HepG2 (cell line): ENCODE measurements around the gene SBNO1. TPM values are rescaled to one million over a fixed set of nuclear protein-coding genes. Genes with fewer than 3 reads are reported as not detected.

Source experiments
- ATAC-seq: fragments of 200-7000 bp; cut with Tn5 transposase; 3 replicates; pipeline ENCODE4 v1.9.1; 2020; ENCODE audit warnings: mild to moderate bottlenecking, moderate library complexity
- BruUV-seq: library from RNA; stranded (reverse); fragments of 400-500 nt; replicated peaks from 2 replicates; lab custom pipeline; 2021; lab: Mats Ljungman, UMichigan
- CTCF ChIA-PET: fragments of 300-600 bp; formaldehyde crosslinking; extraction: SDS; loops from one replicate; lab custom pipeline; 2021; ENCODE audit warnings: low total read pairs, inconsistent platforms, low intra/inter-chr PET ratio; lab: Yijun Ruan, JAX
- POLR2A ChIA-PET: fragments of 350-600 bp; sonication (Branson Sonifier 250); formaldehyde crosslinking; loops from one replicate; lab custom pipeline; 2020; ENCODE audit warnings: antibody characterized with exemption, inconsistent platforms; lab: Yijun Ruan, JAX
- DNase-seq: peaks from one replicate; pipeline ENCODE4 v3.0.0-alpha.2; 2015; ENCODE audit warnings: low spot score
- FAIRE-seq: peaks from 3 replicates; lab custom pipeline; 2011; peaks lifted over from hg19 to GRCh38; lab: Jason Lieb, UNC
- H2AFZ ChIP-seq: one replicate; pipeline ENCODE4 v1.6.1; 2011; ENCODE audit warnings: low read length, inconsistent platforms
- H3K27ac ChIP-seq: fragments of 300-600 bp; 3 replicates; pipeline ENCODE4 v1.8.0; 2011; ENCODE audit warnings: mixed run types, mild to moderate bottlenecking, mixed read lengths, low read length, inconsistent platforms; ENCODE audit not compliant: insufficient read depth; ENCODE audit errors: extremely low read length
- H3K27me3 ChIP-seq, 2 experiments: fragments of 200-600 bp in 1 of 2; 2 replicates in 1 of 2; 3 replicates in 1 of 2; pipeline versions ENCODE4 v1.6.0 to v1.8.0; 2011; ENCODE audit warnings: low read length in 2 of 2, mild to moderate bottlenecking in 2 of 2, moderate library complexity in 2 of 2, inconsistent platforms in 1 of 2; ENCODE audit not compliant: insufficient read depth in 2 of 2, control insufficient read depth in 1 of 2
- H3K36me3 ChIP-seq, 2 experiments: fragments of 200-600 bp in 1 of 2; replicated peaks in 1 of 2; 2 replicates in 1 of 2; 3 replicates in 1 of 2; pipeline versions ENCODE4 v1.5.1 to v1.8.0; 2011; ENCODE audit warnings: low read length in 2 of 2, inconsistent platforms in 1 of 2; ENCODE audit not compliant: insufficient read depth in 2 of 2, control insufficient read depth in 1 of 2
- H3K4me1 ChIP-seq: 2 replicates; pipeline ENCODE4 v1.5.1; 2012; ENCODE audit warnings: low read length, inconsistent platforms; ENCODE audit not compliant: insufficient read depth
- H3K4me2 ChIP-seq: 2 replicates; pipeline ENCODE4 v1.6.0; 2011; ENCODE audit warnings: low read depth, low read length, inconsistent platforms
- H3K4me3 ChIP-seq, 3 experiments: fragments of 200-600 bp in 1 of 3; sonication (generic), shearing (Covaris generic) in 1 of 3; replicated peaks in 1 of 3; 2 replicates each; pipeline ENCODE4 v1.5.1; 2011 to 2016; ENCODE audit warnings: low read length in 3 of 3, inconsistent platforms in 2 of 3, low read depth in 2 of 3, mild to moderate bottlenecking in 2 of 3, control low read depth in 1 of 3, mixed read lengths in 1 of 3; ENCODE audit not compliant: insufficient read depth in 1 of 3
- H3K79me2 ChIP-seq: one replicate; pipeline ENCODE4 v1.6.1; 2011; ENCODE audit warnings: low read length, inconsistent platforms; ENCODE audit not compliant: insufficient read depth
- H3K9ac ChIP-seq: 2 replicates; pipeline ENCODE4 v1.6.0; 2011; ENCODE audit warnings: mild to moderate bottlenecking, low read depth, low read length, inconsistent platforms; ENCODE audit not compliant: insufficient read depth
- H3K9me3 ChIP-seq: 2 replicates; pipeline ENCODE4 v1.5.1; 2012; ENCODE audit warnings: mild to moderate bottlenecking, low read length
- H4K20me1 ChIP-seq: 2 replicates; pipeline ENCODE4 v1.6.0; 2011; ENCODE audit warnings: inconsistent platforms, mild to moderate bottlenecking, low read length, moderate library complexity; ENCODE audit not compliant: insufficient read depth
- ATAD3A ChIP-seq: sonication (generic); formaldehyde crosslinking; IDR thresholded peaks from 2 replicates; pipeline ENCODE4 v1.4.0; 2020; ENCODE audit warnings: missing genetic modification reagents
- CCAR2 ChIP-seq: fragments of 200-400 bp; formaldehyde crosslinking; optimal IDR thresholded peaks from 2 replicates; pipeline ENCODE3; 2018; ENCODE audit warnings: low read depth, mild to moderate bottlenecking, low read length, moderate library complexity
- GABPB1 ChIP-seq: IDR thresholded peaks from 2 replicates; pipeline ENCODE4 v1.6.1; 2016; ENCODE audit warnings: mild to moderate bottlenecking, missing genetic modification reagents, moderate library complexity, missing compliant biosample characterization
- MED8 ChIP-seq: sonication (generic); formaldehyde crosslinking; IDR thresholded peaks from 2 replicates; pipeline ENCODE4 v1.8.1; 2023; ENCODE audit warnings: mild to moderate bottlenecking, missing genetic modification reagents; ENCODE audit not compliant: insufficient replicate concordance
- SMYD3 ChIP-seq: sonication (generic); formaldehyde crosslinking; IDR thresholded peaks from 2 replicates; pipeline ENCODE4 v1.8.1; 2023; ENCODE audit warnings: mild to moderate bottlenecking, missing genetic modification reagents
- ZBTB3 ChIP-seq: sonication (generic); formaldehyde crosslinking; IDR thresholded peaks from 2 replicates; pipeline ENCODE4 v1.4.0; 2020; ENCODE audit warnings: low read depth, mild to moderate bottlenecking, moderate library complexity, missing genetic modification reagents, borderline replicate concordance
- ZNF17 ChIP-seq: sonication (generic); formaldehyde crosslinking; IDR thresholded peaks from 2 replicates; pipeline ENCODE4 v1.5.0; 2020; ENCODE audit warnings: mild to moderate bottlenecking, missing genetic modification reagents
- ZNF337 ChIP-seq: sonication (generic); formaldehyde crosslinking; IDR thresholded peaks from 2 replicates; pipeline ENCODE4 v1.5.1; 2020; ENCODE audit warnings: missing genetic modification reagents, low read depth, mild to moderate bottlenecking, borderline replicate concordance
- ZNF609 ChIP-seq: sonication (generic); formaldehyde crosslinking; IDR thresholded peaks from 2 replicates; pipeline ENCODE4 v1.4.0; 2020; ENCODE audit warnings: mild to moderate bottlenecking, missing genetic modification reagents, borderline replicate concordance
- ZSCAN31 ChIP-seq: sonication (generic); formaldehyde crosslinking; IDR thresholded peaks from 2 replicates; pipeline ENCODE4 v1.5.0; 2020; ENCODE audit warnings: low read depth, mild to moderate bottlenecking, missing genetic modification reagents
- WGBS: methylation state at CpG from one replicate; pipeline ENCODE4 v1.1.6; 2017; ENCODE audit warnings: low lambda C conversion rate; 5-methylcytosine and 5-hydroxymethylcytosine counted together
- in situ Hi-C: cut with HindIII; loops from 2 replicates; pipeline ENCODE4 v1.10.0; 2017; ENCODE audit warnings: low pct_unique_long_range_greater_than_20kb; ENCODE audit not compliant: extremely low pct_ligation_motif_present
- intact Hi-C: fragments of 100-400 bp; cut with micrococcal nuclease; formaldehyde crosslinking; loops from one replicate; pipeline ENCODE4 v1.10.0; 2022; ENCODE audit not compliant: unreplicated experiment
- polyA plus RNA-seq, 8 experiments: library from polyadenylated mRNA; depleted of rRNA in 3 of 8; stranded (reverse) in 7 of 8; unstranded in 1 of 8; fragments of >200 nt; fragmentation: Illumina TruSeq in 4 of 8; extraction: Trizol in 4 of 8; gene quantifications; 2 replicates each; pipeline versions ENCODE4 v1.2.1 to v1.2.3, GENCODE V29; 2011 to 2016; ENCODE audit warnings: low read depth in 4 of 8, missing spikeins in 1 of 8, mixed read lengths in 1 of 8; ENCODE audit not compliant: insufficient read depth in 1 of 8
- total RNA-seq, 5 experiments: library from RNA; depleted of rRNA; stranded (reverse); fragments of >200 nt; fragmentation: Illumina TruSeq; extraction: Trizol; gene quantifications; 2 replicates each; pipeline ENCODE4 v1.2.3, GENCODE V29; 2016; ENCODE audit warnings: low read depth in 1 of 5

SBNO1 gene
- total and polyA plus RNA-seq, 2 of the 13 experiments (the other 11 are each of a cell fraction or from before 2014, with no cell fraction given) = 10.9 to 40.2 TPM

- TF ChIP-seq MED8 (CRISPR knock-in tag) = no peak
Observed at GRCh38 chr12:123396543-123396942, 31.9 kb upstream of the SBNO1 start (continued).

- CTCF ChIA-PET = no interaction called here
Observed at GRCh38 chr12:123395236-123395635, 30.6 kb upstream of the SBNO1 start.

More at GRCh38 chr12:123395236-123395635, 30.6 kb upstream of the SBNO1 start:
- intact Hi-C loops (no loop called here), in situ Hi-C loops (no loop called here)
- ATAC-seq = no peak
- Histone ChIP-seq H3K79me2 (peaks cover 27% of the 10 kb centered on the region), H3K4me3 (no peak overlapping the region), H3K9me3 (no peaks in the 10 kb centered on the region), H3K27ac (no peak overlapping the region), H2AFZ (no peak overlapping the region), H3K4me1 (peaks cover 16% of the 10 kb centered on the region), H3K36me3 (peaks cover 29 to 70% of the 10 kb centered on the region in 2 experiments), H3K9ac (no peak overlapping the region), H3K27me3 (no peaks in the 10 kb centered on the region), H3K4me2 (no peak overlapping the region), H4K20me1 (no peaks in the 10 kb centered on the region)
- WGBS = 96% methylated on average over 5 of the region's 5 CpGs
- POLR2A ChIA-PET = no interaction called here
- no peak for DNase-seq
- no peak for TF ChIP-seq SMYD3
- TF ChIP-seq ZSCAN31 = no peak
- no peak for TF ChIP-seq CCAR2
- no peak for TF ChIP-seq ZNF17
- no peak for TF ChIP-seq ATAD3A (CRISPR knock-in tag)
- TF ChIP-seq GABPB1 (CRISPR knock-in tag) = no peak
- no peak for TF ChIP-seq ZNF337 (CRISPR knock-in tag)
- TF ChIP-seq ZBTB3 (CRISPR knock-in tag) = no peak
- no peak for TF ChIP-seq ZNF609 (CRISPR knock-in tag)
- no TSS peak for BruUV-seq
- FAIRE-seq = no peak
